Calu3 (cell line): ENCODE results near the gene FAM90A1. TPM values are rescaled to one million over a fixed set of nuclear protein-coding genes. Genes with fewer than 3 reads are reported as not detected.
"Not testable (repeated sequence)": the region's sequence is repeated elsewhere in the genome, so short reads cannot be mapped to it uniquely, and the experiment has no call there.

Experiments
- BruUV-seq: library from RNA; stranded (reverse); fragments of 400-500 nt; replicated peaks from 2 replicates; lab custom pipeline; 2021; lab: Mats Ljungman, UMichigan
- CTCF ChIA-PET: fragments of 300-600 bp; sonication (Branson Sonifier 250); formaldehyde crosslinking; loops from one replicate; lab custom pipeline; 2022; ENCODE audit warnings: antibody characterized with exemption; lab: Charles Lee
- DNase-seq: peaks from one replicate; pipeline ENCODE4 v3.0.0; 2022
- H3K27ac Mint-ChIP-seq: one replicate; pipeline ENCODE4 v1.8.0; 2022; ENCODE audit warnings: mixed read lengths; ENCODE audit not compliant: unreplicated experiment
- H3K27me3 Mint-ChIP-seq: one replicate; pipeline ENCODE4 v1.8.0; 2022; ENCODE audit warnings: mixed read lengths; ENCODE audit not compliant: unreplicated experiment
- H3K36me3 Mint-ChIP-seq: one replicate; pipeline ENCODE4 v1.8.0; 2022; ENCODE audit warnings: mild to moderate bottlenecking, moderate library complexity, mixed read lengths; ENCODE audit not compliant: insufficient read depth, unreplicated experiment
- H3K4me1 Mint-ChIP-seq: one replicate; pipeline ENCODE4 v1.8.0; 2022; ENCODE audit warnings: mild to moderate bottlenecking, low read depth, mixed read lengths; ENCODE audit not compliant: unreplicated experiment
- H3K4me3 Mint-ChIP-seq: one replicate; pipeline ENCODE4 v1.8.0; 2022; ENCODE audit warnings: mild to moderate bottlenecking, low read depth, moderate library complexity, mixed read lengths; ENCODE audit not compliant: unreplicated experiment
- H3K9me3 Mint-ChIP-seq: one replicate; pipeline ENCODE4 v1.8.0; 2022; ENCODE audit warnings: low read depth, mixed read lengths; ENCODE audit not compliant: unreplicated experiment
- CTCF ChIP-seq: fragments of 200-600 bp; IDR thresholded peaks from one replicate; pipeline ENCODE4 v1.8.0; 2022; ENCODE audit warnings: antibody characterized with exemption; ENCODE audit not compliant: unreplicated experiment
- intact Hi-C: fragments of 100-400 bp; cut with micrococcal nuclease; formaldehyde crosslinking; loops from one replicate; pipeline ENCODE4 v1.10.0; 2022; ENCODE audit not compliant: unreplicated experiment
- total RNA-seq: library from RNA; stranded (reverse); gene quantifications from 2 replicates; pipeline ENCODE4 v1.2.3, GENCODE V29; 2022

The FAM90A1 gene
- total RNA-seq, 1 experiment from 2014 or later: 0.50 TPM

GRCh38 chr12:8226355-8226754, 1.1 kb downstream of the FAM90A1 start:
- intact Hi-C loops: no loop called here
- no peak overlapping the region for H3K4me3 Mint-ChIP-seq
- no peak for TF ChIP-seq CTCF
- DNase-seq: no peak
- H3K27ac Mint-ChIP-seq: no peak overlapping the region
- CTCF ChIA-PET: interaction anchor here (0.6 to 0.7 kb wide), 3 partner anchors 37 to 803 kb away, joined by 3 to 8 read pairs (median 4); no protein-coding TSS in a partner anchor
- peaks cover 14% of the 10 kb centered on the region for H3K36me3 Mint-ChIP-seq
- H3K9me3 Mint-ChIP-seq: no peaks in the 10 kb centered on the region
- no peaks in the 10 kb centered on the region for H3K4me1 Mint-ChIP-seq
- no peaks in the 10 kb centered on the region for H3K27me3 Mint-ChIP-seq
- no TSS peak for BruUV-seq

- H3K4me1 Mint-ChIP-seq, BruUV-seq, H3K9me3 Mint-ChIP-seq, CTCF ChIA-PET, intact Hi-C loops, H3K27ac Mint-ChIP-seq, H3K4me3 Mint-ChIP-seq, DNase-seq, H3K27me3 Mint-ChIP-seq: not testable (repeated sequence)
- H3K36me3 Mint-ChIP-seq: peaks cover 14% of the 10 kb centered on the region
Observed at GRCh38 chr12:8224782-8225181, 2.6 kb downstream of the FAM90A1 start.

GRCh38 chr12:8223646-8224045, 3.8 kb downstream of the FAM90A1 start:
- H3K27ac Mint-ChIP-seq, H3K9me3 Mint-ChIP-seq, DNase-seq, intact Hi-C loops, BruUV-seq, H3K4me3 Mint-ChIP-seq, CTCF ChIA-PET, H3K4me1 Mint-ChIP-seq, H3K27me3 Mint-ChIP-seq: not testable (repeated sequence)
- peaks cover 14% of the 10 kb centered on the region for H3K36me3 Mint-ChIP-seq

- DNase-seq, H3K4me1 Mint-ChIP-seq, intact Hi-C loops, H3K27me3 Mint-ChIP-seq, H3K27ac Mint-ChIP-seq, H3K9me3 Mint-ChIP-seq, BruUV-seq, H3K36me3 Mint-ChIP-seq, H3K4me3 Mint-ChIP-seq, CTCF ChIA-PET: not testable (repeated sequence)
Observed at GRCh38 chr12:8222303-8222702, 5.1 kb downstream of the FAM90A1 start.

GRCh38 chr12:8221844-8222243, 5.6 kb downstream of the FAM90A1 start:
- H3K4me1 Mint-ChIP-seq, H3K9me3 Mint-ChIP-seq, H3K36me3 Mint-ChIP-seq, H3K4me3 Mint-ChIP-seq, H3K27me3 Mint-ChIP-seq, intact Hi-C loops, DNase-seq, BruUV-seq, CTCF ChIA-PET, H3K27ac Mint-ChIP-seq: not testable (repeated sequence)

GRCh38 chr12:8221375-8221774, 6.0 kb downstream of the FAM90A1 start:
- DNase-seq, H3K36me3 Mint-ChIP-seq, H3K27ac Mint-ChIP-seq, H3K4me1 Mint-ChIP-seq, intact Hi-C loops, BruUV-seq, H3K9me3 Mint-ChIP-seq, H3K4me3 Mint-ChIP-seq, CTCF ChIA-PET, H3K27me3 Mint-ChIP-seq: not testable (repeated sequence)

GRCh38 chr12:8218711-8219382, 8.6 kb downstream of the FAM90A1 start:
- intact Hi-C loops, H3K36me3 Mint-ChIP-seq, H3K4me3 Mint-ChIP-seq, DNase-seq, H3K27me3 Mint-ChIP-seq, H3K4me1 Mint-ChIP-seq, H3K9me3 Mint-ChIP-seq, BruUV-seq, H3K27ac Mint-ChIP-seq, CTCF ChIA-PET: not testable (repeated sequence)

- intact Hi-C loops, H3K4me3 Mint-ChIP-seq, H3K9me3 Mint-ChIP-seq, BruUV-seq, H3K27ac Mint-ChIP-seq, H3K36me3 Mint-ChIP-seq, H3K4me1 Mint-ChIP-seq, H3K27me3 Mint-ChIP-seq: not testable (repeated sequence)
- DNase-seq: peak; percentile 4
- CTCF ChIA-PET: interaction anchor here (0.6 kb wide), 1 partner anchor 86 kb away, joined by 3 read pairs; no protein-coding TSS in a partner anchor
Observed at GRCh38 chr12:8197685-8198308, 29.6 kb downstream of the FAM90A1 start.

GRCh38 chr12:8188088-8188487, 39.3 kb downstream of the FAM90A1 start:
- CTCF ChIA-PET, H3K36me3 Mint-ChIP-seq, H3K9me3 Mint-ChIP-seq, H3K4me3 Mint-ChIP-seq, DNase-seq, H3K4me1 Mint-ChIP-seq, H3K27me3 Mint-ChIP-seq, BruUV-seq, intact Hi-C loops, H3K27ac Mint-ChIP-seq: not testable (repeated sequence)
